Fibroblast of skin of right quadriceps (primary cell): ENCODE data around the gene UBTD2.
"Not testable (repeated sequence)": the region's sequence is repeated elsewhere in the genome, so short reads cannot be mapped to it uniquely, and the experiment has no call there.

ENCODE experiments used
- DNase-seq: peaks from one replicate; pipeline ENCODE4 v3.0.0-alpha.2; 2013

Gene UBTD2

GRCh38 chr5:172291837-172292236, 8.3 kb upstream of the UBTD2 start:
- DNase-seq, result not testable (repeated sequence)

- DNase-seq, result peak; percentile 58
These were observed 4.9 kb upstream of the UBTD2 start for GRCh38 chr5:172288465-172288864.

GRCh38 chr5:172287140-172287539, 3.6 kb upstream of the UBTD2 start:
- DNase-seq, result not testable (repeated sequence)

GRCh38 chr5:172285226-172286143, 1.9 kb upstream of the UBTD2 start:
- no peak for DNase-seq

- DNase-seq, result peak; percentile 62
These were observed 1.0 kb upstream of the UBTD2 start for GRCh38 chr5:172284611-172284980.

- DNase-seq, result peak; percentile 89
These were observed 472 bp upstream of the UBTD2 start for GRCh38 chr5:172283862-172284610.

- DNase-seq, result peak; percentile 35
These were observed 1.1 kb downstream of the UBTD2 start for GRCh38 chr5:172282272-172283019.

GRCh38 chr5:172281346-172281745, 2.2 kb downstream of the UBTD2 start:
- no peak for DNase-seq

GRCh38 chr5:172280929-172281328, 2.6 kb downstream of the UBTD2 start:
- peak; percentile 66 for DNase-seq

- no peak for DNase-seq
These were observed 3.2 kb downstream of the UBTD2 start for GRCh38 chr5:172280317-172280716.

GRCh38 chr5:172278356-172278755, 5.2 kb downstream of the UBTD2 start:
- no peak for DNase-seq

GRCh38 chr5:172276214-172276613, 7.3 kb downstream of the UBTD2 start:
- no peak for DNase-seq

- no peak for DNase-seq
These were observed 8.4 kb downstream of the UBTD2 start for GRCh38 chr5:172274951-172275753.

- DNase-seq, result no peak
These were observed 15.6 kb downstream of the UBTD2 start for GRCh38 chr5:172267943-172268342.

GRCh38 chr5:172266676-172267092, 16.9 kb downstream of the UBTD2 start:
- DNase-seq, result no peak

- DNase-seq, result no peak
These were observed 17.4 kb downstream of the UBTD2 start for GRCh38 chr5:172266071-172266675.

GRCh38 chr5:172264815-172265395, 18.7 kb downstream of the UBTD2 start:
- no peak for DNase-seq

- DNase-seq, result no peak
These were observed 28.1 kb downstream of the UBTD2 start for GRCh38 chr5:172255444-172255843.

GRCh38 chr5:172252501-172252900, 31.1 kb downstream of the UBTD2 start:
- DNase-seq, result no peak

GRCh38 chr5:172251419-172251818, 32.1 kb downstream of the UBTD2 start:
- DNase-seq, result no peak

GRCh38 chr5:172248637-172249036, 34.9 kb downstream of the UBTD2 start:
- no peak for DNase-seq
